GM19395 (cell line): ENCODE results near the gene SUSD5.
"Not testable (repeated sequence)": the region's sequence is repeated elsewhere in the genome, so short reads cannot be mapped to it uniquely, and the experiment has no call there.

Experiments used
- ATAC-seq: cut with Tn5 transposase; IDR thresholded peaks from one replicate; pipeline ENCODE4 v1.9.1; 2021; ENCODE audit warnings: mild to moderate bottlenecking, moderate library complexity; ENCODE audit not compliant: unreplicated experiment

The SUSD5 gene

GRCh38 chr3:33153782-33154181 lies 64.8 kb downstream of the SUSD5 start:
- ATAC-seq: no peak

- no peak for ATAC-seq
Measured at GRCh38 chr3:33152363-33153360, 65.9 kb downstream of the SUSD5 start.

GRCh38 chr3:33149342-33149741 lies 69.3 kb downstream of the SUSD5 start:
- ATAC-seq: no peak

- no peak for ATAC-seq
Measured at GRCh38 chr3:33146791-33147445, 71.7 kb downstream of the SUSD5 start.

- ATAC-seq: no peak
Measured at GRCh38 chr3:33145901-33146580, 72.6 kb downstream of the SUSD5 start.

- no peak for ATAC-seq
Measured at GRCh38 chr3:33145221-33145900, 73.2 kb downstream of the SUSD5 start.

- ATAC-seq: no peak
Measured at GRCh38 chr3:33144433-33144832, 74.2 kb downstream of the SUSD5 start.

- no peak for ATAC-seq
Measured at GRCh38 chr3:33141006-33141405, 77.6 kb downstream of the SUSD5 start.

GRCh38 chr3:33139996-33140395 lies 78.6 kb downstream of the SUSD5 start:
- ATAC-seq: no peak

GRCh38 chr3:33139006-33139623 lies 79.5 kb downstream of the SUSD5 start:
- not testable (repeated sequence) for ATAC-seq

- ATAC-seq: no peak
Measured at GRCh38 chr3:33137691-33138090, 80.9 kb downstream of the SUSD5 start.

GRCh38 chr3:33134026-33134625 lies 84.5 kb downstream of the SUSD5 start:
- no peak for ATAC-seq

- ATAC-seq: no peak
Measured at GRCh38 chr3:33132019-33132360, 86.6 kb downstream of the SUSD5 start.

- peak; percentile 88 for ATAC-seq
Measured at GRCh38 chr3:33131331-33132018, 87.1 kb downstream of the SUSD5 start.

GRCh38 chr3:33130144-33130543 lies 88.5 kb downstream of the SUSD5 start:
- no peak for ATAC-seq

- no peak for ATAC-seq
Measured at GRCh38 chr3:33128706-33129105, 89.9 kb downstream of the SUSD5 start.

- ATAC-seq: no peak
Measured at GRCh38 chr3:33125840-33126239, 92.8 kb downstream of the SUSD5 start.

- ATAC-seq: no peak
Measured at GRCh38 chr3:33124638-33125037, 94.0 kb downstream of the SUSD5 start.

- ATAC-seq: no peak
Measured at GRCh38 chr3:33122991-33123390, 95.6 kb downstream of the SUSD5 start.

- ATAC-seq: no peak
Measured at GRCh38 chr3:33119891-33120290, 98.7 kb downstream of the SUSD5 start.
